DMS153 (cell line): ENCODE measurements around the gene IL17RE.
"Not testable (repeated sequence)": the region's sequence is repeated elsewhere in the genome, so short reads cannot be mapped to it uniquely, and the experiment has no call there.

Source experiments
- DNase-seq: peaks from one replicate; lab custom pipeline; 2025; lab: John Stamatoyannopoulos, UW

Gene IL17RE

DNA sequence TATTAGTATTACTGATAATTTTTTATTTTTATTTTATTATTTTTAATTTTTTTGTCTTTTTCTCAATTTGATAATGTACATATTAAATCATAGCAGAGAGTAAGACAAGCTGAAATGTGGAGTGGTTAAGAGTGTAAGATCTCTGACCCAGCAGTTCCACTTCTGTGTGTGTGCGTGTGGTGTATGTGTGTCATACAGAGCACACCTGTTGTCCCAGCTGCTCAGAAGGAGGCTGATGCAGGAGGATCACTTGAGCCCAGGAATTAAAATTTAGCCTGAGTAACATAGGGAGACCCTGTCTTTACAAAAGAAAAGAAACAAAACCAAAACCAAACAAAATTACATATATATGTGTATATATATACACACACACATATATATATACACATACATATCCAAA, 21.2 kb upstream of the IL17RE start:
- DNase-seq: no peak

- no peak for DNase-seq
Observed at GRCh38 chr3:9883706-9884554, 18.7 kb upstream of the IL17RE start.

- no peak for DNase-seq
Observed at GRCh38 chr3:9884555-9885165, 18.0 kb upstream of the IL17RE start.

DNA sequence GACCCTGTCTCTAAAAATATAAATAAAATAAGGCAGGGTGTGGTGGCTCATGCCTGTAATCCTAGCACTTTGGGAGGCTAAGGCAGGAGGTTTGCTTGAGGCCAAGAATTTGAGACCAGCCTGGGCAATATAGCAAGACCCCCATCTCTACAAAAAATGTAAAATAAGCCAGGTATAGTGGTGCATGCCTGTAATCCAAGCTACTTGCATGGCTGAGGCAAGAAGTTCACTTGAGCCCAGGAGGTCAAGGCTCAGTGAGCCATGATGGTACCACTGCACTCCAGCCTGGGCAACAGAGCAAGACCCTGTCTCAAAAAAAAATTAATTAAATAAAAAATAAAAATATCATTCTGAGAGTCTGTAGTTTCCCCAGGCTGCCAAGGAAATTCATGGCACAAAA, 16.3 kb upstream of the IL17RE start:
- no peak for DNase-seq

DNA sequence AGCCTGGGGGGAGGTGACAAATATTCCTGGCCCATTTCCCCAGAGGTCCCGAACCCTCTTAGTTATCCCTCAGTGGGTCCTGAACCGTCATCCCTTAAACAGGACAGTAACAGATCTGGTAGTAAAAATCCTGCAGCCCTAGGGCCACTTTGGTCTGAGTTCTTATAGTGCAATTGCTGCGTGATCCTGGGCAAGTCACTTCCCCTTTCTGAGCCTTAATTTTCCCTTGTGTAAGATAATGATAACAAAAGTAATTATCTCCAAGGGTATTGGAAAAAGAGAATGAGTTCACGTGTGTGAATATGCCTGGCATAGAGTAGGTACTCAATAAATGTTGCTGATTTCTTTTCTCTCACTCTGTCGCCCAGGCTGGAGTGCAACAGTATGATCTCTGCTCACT, 15.2 kb upstream of the IL17RE start:
- no peak for DNase-seq

DNA sequence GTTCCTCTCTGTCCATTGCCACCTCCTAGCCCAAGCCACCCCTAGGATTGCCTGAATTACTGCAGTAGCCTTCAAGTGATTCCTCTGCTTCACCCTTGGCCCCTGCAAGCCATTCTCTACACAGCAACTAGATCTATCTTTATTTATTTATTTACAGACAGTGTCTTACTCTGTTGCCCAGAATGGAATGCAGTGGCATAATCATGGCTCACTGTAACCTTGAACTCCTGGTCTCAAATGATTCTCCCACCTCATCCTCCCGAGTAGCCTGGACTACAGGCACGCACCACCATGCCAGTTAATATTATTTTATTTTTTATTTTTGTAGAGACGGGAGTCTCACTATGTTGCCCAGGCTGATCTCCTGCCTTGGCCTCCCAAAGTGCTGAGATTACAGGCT, 14.1 kb upstream of the IL17RE start:
- no peak for DNase-seq

DNA sequence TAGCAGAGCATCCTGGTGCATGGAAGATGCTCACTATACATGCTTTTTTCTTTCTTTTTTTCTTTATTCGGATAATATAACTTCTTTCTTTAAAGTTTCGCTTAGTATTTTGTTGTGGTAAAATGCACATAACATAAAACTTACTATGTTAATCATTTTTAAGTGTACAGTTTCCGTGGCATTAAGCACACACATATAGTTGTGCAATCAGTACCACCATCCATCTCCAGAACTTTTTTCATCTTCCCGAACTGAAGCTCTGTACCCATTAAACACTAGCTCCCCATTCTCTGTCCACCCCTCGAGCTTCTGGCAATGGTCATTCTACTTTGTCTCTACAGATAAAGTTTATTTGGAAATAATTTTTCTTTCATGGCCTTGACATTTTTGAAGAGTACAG, 13.2 kb upstream of the IL17RE start:
- DNase-seq: no peak

DNA sequence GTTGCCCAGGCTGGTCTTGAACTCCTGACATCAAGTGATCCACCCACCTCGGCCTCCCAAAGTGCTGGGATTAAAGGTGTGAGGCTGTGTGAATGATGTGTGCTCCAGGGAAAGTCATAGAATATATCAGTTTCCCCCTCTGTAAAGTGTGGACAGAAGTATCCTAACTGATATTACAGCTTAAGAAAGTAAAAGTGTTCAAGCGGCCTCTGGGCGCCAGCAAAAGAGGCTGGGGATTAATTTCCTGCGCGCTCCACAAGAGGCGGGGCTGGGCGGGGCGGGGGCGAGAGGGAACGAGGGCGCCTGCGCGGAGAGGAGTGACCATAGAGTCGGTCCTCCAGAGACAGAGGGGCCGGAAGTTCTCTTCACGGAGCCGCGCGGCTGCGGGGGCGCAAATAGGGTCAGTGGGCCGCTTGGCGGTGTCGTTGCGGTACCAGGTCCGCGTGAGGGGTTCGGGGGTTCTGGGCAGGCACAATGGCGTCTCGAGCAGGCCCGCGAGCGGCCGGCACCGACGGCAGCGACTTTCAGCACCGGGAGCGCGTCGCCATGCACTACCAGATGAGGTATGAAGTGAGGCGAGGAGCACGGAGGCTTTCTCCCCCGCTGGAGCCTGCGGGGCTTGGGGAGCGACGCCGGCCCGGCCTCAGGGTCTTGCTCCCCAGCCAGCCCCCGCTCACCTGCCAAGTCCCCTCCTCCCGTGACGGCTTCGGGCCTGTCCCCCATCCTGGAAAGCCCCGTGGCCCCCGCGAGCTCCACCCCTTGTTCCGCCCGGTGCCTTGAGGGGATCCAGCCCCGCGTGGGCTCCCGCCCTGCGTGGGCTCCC, 12.2 kb upstream of the IL17RE start, which contains the start of gene JAGN1:
Gene JAGN1 (plus strand): TSS at position 362 of the 823 bp plus-strand sequence. CDS start 113 bp downstream, at position 475.
- peak; percentile 46 for DNase-seq

GRCh38 chr3:9891072-9891622, 11.5 kb upstream of the IL17RE start:
- no peak for DNase-seq

GRCh38 chr3:9893739-9894138, 8.9 kb upstream of the IL17RE start:
- DNase-seq: no peak

DNA sequence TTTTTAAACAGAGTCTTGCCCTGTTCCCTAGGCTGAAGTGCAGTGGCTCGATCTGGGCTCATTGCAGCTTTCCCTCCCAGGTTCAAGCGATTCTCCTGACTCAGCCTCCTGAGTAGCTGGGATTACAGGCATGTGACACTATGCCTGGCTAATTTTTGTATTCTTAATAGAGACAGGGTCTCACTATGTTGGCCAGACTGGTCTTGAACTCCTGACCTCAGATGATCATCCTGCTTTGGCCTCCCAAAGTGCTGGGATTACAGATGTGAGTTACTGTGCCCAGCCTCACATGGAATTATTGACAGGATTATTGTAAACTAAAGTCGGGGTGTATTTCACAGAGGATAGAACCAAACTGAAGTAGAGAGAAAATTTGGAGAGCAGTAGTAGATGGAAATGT, 6.9 kb upstream of the IL17RE start:
- DNase-seq: not testable (repeated sequence)

DNA sequence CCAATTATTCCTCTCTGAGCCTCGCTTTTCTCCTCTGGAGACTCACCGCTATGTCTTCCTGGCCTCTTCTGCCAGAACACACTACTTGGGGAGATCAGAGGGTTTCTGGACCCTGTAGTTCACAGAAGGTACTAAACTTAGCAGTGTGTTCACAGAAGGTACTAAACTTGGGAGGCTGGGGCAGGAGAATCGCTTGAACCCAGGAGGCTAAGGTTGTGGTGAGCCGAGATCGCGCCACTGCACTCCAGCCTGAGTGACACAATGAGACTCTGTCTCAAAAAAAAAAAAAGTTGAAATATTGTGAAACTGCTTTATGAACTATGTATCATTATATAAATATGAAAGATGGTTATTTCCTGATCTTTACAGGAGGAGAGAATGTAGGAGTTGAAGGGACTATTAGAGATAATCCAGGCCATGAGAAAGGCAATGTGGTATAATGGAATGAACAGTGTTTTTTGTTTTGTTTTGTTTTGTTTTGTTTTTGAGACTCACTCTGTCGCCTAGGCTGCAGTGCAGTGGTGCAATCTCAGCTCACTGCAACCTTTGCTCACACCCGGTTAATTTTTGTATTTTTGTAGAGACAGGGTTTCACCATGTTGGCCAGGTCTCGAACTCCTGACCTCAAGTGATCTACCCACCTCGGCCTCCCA, 5.8 kb upstream of the IL17RE start:
- DNase-seq: not testable (repeated sequence)

DNA sequence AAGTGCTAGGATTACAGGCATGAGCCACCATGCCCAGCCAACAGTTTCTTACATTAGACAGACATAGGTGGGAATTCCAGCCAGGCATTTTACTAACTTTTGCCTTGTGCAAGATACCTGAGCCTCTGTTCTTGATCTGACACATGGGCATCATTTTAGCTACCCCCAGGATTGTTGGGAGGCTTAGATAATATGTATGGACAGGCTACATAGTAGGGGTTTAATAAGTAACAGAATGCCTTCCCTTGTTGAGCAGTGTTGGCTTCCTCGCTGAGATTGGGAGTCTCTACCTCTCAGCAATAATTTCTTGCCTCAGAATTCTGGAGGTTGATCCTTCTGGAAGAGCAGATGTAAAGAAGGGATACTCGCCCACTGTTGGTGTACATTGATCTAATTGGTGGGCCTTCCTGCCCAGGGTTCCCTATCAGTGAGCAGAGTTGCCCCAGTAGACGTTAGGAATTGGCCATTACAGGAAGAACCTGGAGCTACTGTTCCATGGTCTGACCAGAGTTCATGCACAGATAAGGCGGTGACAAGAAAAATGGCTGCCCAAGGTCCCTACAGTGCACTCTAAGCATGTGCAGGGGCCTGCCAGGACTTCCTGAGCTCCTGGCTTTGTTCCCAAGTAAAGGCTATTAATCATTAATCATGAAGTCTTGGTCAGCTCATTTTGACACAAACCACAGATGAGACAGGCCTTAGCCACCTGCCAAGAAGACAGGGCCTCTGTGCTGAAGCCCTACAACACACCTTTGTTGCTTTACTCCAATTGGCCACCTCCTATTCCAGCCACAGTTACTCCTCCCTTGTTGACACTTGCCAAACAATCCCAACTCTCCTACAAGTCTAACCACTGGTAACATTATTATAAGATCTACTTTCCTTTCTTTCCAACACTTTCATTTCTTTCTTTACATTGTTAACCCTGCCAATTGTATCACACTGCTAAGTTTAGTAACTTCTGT, 5.0 kb upstream of the IL17RE start:
- DNase-seq: no peak

DNA sequence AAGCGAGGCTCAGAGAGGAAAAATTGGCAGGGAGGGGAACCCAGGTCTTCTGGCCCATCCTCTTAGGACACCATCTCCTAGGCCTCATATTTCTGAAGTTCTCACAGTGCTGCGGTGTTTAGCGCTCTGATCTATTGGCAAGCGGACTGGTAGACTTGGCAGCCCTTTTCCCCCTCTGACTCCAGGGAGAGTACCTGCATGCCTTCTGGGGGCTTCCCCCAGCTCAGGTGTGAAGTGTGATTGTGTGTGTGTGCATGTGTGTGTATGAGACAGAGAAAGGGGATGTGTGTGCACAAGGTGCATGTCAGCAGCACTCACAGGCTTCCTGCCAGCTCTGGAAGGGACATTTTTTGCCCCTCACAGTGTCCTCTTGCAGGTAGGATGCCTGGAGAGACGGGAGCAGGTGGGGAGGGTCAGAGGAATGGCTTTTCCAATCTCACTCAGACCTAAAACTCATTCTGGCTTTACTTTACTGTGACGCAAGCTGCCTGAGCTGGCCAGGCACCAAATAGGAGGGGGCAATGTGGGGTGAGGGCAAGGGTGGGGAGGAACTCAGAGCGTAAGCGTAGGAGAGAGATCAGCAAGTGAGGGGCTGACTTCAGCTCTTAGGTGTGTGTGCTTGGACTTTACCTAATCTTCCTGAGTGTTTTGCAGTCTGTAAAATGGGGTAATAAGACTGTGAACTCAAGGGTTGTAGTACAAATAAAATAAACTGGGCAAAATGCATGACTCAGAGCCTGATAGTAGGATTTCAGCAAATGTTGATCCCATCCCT, 4.0 kb upstream of the IL17RE start:
- DNase-seq: no peak

DNA sequence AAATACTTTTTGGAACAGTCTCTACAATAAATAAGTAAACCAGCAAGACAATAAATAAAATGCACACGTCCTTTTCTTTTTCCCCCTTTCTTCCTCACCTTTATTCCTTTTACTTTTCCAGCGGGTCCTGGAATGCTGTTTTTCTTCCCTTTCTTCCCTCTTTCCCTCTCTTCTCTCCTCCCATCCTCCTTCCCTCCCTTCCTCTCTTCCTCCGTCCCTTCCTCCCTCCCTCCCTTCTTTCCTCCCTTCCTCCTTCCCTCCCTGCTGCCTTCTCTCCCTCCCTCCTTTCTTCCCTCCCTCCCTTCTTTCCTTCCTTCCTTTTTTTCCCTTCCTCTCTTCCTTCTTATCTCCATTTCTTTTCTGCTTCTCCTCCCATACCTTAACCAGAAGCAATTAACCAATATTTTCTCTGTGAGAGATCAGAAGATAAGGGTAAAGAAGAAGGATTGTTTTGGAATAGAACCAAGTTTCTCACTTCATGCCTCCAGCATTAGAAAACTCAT, 3.3 kb upstream of the IL17RE start:
- no peak for DNase-seq

GRCh38 chr3:9900965-9901415, 1.7 kb upstream of the IL17RE start:
- DNase-seq: not testable (repeated sequence)

DNA sequence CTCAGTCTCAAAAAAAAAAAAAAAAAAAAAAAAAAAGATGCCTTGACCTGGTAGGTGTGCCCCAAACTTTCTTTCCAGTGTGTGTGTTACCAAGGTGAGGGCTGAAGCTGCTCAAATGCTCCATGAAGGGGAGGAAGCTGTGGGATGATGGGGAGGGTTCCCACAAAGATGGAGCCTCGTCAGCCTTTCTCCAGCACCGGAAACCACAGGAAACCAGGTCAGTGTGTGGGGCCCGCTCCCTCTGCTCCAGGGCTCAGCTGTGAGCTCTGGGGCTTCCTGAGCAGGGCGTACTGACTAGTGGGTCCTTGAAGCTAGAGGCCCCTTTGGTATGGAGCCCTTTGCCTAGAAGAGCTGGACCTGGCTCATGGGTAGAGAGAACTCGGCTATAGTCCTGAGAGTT, 681 bp upstream of the IL17RE start:
- no peak for DNase-seq

GRCh38 chr3:9903238-9903624, 583 bp downstream of the IL17RE start:
- no peak for DNase-seq

DNA sequence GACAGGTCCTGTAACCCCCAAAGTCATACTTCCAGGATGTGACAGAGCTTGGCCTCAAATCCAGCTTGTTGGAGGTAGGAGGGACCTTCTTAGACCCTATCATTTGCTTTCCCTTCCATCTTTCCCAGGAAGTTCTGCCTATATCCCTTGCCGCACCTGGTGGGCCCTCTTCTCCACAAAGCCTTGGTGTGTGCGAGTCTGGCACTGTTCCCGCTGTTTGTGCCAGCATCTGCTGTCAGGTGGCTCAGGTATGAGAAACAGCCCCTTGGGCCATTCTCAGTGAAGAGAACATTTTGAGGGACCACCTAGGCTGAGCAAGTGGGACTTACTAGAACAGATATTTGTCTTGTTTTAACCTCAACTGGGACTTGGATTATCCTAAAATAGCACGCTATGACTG, 1.3 kb downstream of the IL17RE start:
- no peak for DNase-seq

GRCh38 chr3:9906480-9906879, 3.8 kb downstream of the IL17RE start:
- DNase-seq: no peak
